Effector memory CD4-positive, alpha-beta T cell (primary cell): ENCODE results near the gene GRID2.
"Not testable (repeated sequence)": the region's sequence is repeated elsewhere in the genome, so short reads cannot be mapped to it uniquely, and the experiment has no call there.

Experiments
- DNase-seq, 3 donors: peaks; one replicate each; pipeline ENCODE4 v3.0.0-alpha.2; 2020
- H3K27ac ChIP-seq: 2 replicates; pipeline ENCODE4 v1.7.0; 2013; ENCODE audit warnings: mild to moderate bottlenecking, low read length, moderate library complexity; ENCODE audit not compliant: insufficient read depth, poor library complexity, severe bottlenecking
- H3K27me3 ChIP-seq: replicated peaks from 2 replicates; pipeline ENCODE4 v1.7.0; 2013; ENCODE audit warnings: mild to moderate bottlenecking, low read length; ENCODE audit not compliant: insufficient read depth, control insufficient read depth, poor library complexity, severe bottlenecking
- H3K36me3 ChIP-seq: 2 replicates; pipeline ENCODE4 v1.7.0; 2013; ENCODE audit warnings: mild to moderate bottlenecking, low read length, moderate library complexity; ENCODE audit not compliant: control insufficient read depth, insufficient read depth
- H3K4me1 ChIP-seq: 2 replicates; pipeline ENCODE4 v1.7.0; 2013; ENCODE audit warnings: low read length, mild to moderate bottlenecking; ENCODE audit not compliant: control insufficient read depth, insufficient read depth, poor library complexity, severe bottlenecking
- H3K4me3 ChIP-seq: 2 replicates; pipeline ENCODE4 v1.7.0; 2013; ENCODE audit warnings: low read length, low read depth, mild to moderate bottlenecking; ENCODE audit not compliant: insufficient read depth, poor library complexity, severe bottlenecking
- H3K9me3 ChIP-seq: 2 replicates; pipeline ENCODE4 v1.7.0; 2013; ENCODE audit warnings: mild to moderate bottlenecking, low read length, moderate library complexity; ENCODE audit not compliant: control insufficient read depth

The GRID2 gene

DNA sequence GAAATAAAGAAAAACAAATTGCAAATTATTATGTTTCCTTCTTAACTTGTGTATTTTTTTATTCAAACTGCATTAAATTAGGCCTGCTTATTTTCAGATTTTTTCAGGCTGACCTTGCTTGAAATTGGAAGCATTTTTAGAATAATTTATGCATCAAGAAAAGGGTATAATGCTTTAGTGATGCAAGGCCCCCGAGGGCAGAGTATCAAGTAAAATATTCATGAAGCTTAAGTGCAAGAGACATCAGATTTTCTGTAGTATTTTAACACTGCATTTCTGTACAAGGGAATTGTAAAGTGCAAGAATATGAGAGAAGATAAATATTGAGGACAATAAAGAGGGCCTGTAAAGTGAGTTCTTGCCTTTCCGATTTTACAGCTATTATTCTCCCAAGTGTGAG lies 1039.0 kb downstream of the GRID2 start:
- Histone ChIP-seq H3K4me3 (no peak overlapping the region), H3K27me3 (no peaks in the 10 kb centered on the region), H3K27ac (no peak overlapping the region), H3K36me3 (no peaks in the 10 kb centered on the region), H3K9me3 (no peaks in the 10 kb centered on the region), H3K4me1 (no peaks in the 10 kb centered on the region)
- DNase-seq: no peak

DNA sequence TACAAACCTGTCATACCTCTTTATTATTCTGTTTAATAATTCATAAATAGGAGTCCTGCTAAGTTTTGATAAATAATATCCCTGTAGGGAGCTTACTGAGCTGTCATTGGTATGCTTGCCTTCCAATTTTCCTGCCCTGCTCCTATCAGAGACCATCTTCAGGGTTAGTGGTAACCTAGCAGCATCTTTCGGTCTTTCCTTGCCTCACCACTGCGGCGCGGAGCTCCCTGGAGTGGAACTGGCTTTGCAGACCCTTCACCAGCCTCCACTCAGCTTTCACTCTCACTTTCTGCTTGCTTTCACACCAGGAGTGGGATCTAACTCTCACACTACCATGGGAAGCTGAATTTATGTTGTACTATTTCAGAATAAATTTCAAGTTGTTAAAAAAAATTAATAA lies 1043.1 kb downstream of the GRID2 start:
- Histone ChIP-seq H3K27ac (no peak overlapping the region), H3K4me1 (no peaks in the 10 kb centered on the region), H3K27me3 (no peaks in the 10 kb centered on the region), H3K4me3 (no peak overlapping the region), H3K36me3 (no peaks in the 10 kb centered on the region), H3K9me3 (no peaks in the 10 kb centered on the region)
- no peak for DNase-seq

- H3K36me3 ChIP-seq: no peaks in the 10 kb centered on the region
- H3K4me1 ChIP-seq: no peaks in the 10 kb centered on the region
- no peaks in the 10 kb centered on the region for H3K27me3 ChIP-seq
- no peak for DNase-seq
- no peak overlapping the region for H3K4me3 ChIP-seq
- no peaks in the 10 kb centered on the region for H3K9me3 ChIP-seq
- no peak overlapping the region for H3K27ac ChIP-seq
Measured at GRCh38 chr4:93348896-93349295, 1045.1 kb downstream of the GRID2 start.

DNA sequence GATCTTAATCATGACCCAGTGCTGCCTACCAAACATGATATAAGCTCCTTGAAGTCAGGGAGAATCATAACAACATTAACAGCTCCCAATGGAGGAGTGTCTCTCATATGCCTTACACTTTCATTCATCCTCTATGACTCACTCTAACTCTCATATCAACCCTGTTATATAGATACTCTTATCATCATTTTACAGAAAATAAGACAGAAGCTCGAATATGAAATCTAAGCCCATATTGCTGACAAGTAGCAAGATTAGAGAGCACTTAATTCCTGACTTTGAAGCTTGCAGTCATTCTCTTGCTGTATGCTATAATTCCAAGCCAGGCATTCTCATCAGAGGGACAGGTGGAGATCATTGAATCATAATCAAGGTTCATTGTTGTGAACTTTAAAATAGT lies 1048.1 kb downstream of the GRID2 start:
- H3K36me3 ChIP-seq: no peaks in the 10 kb centered on the region
- H3K4me3 ChIP-seq: no peak overlapping the region
- H3K4me1 ChIP-seq: no peaks in the 10 kb centered on the region
- H3K9me3 ChIP-seq: no peaks in the 10 kb centered on the region
- H3K27ac ChIP-seq: no peak overlapping the region
- DNase-seq: no peak
- no peaks in the 10 kb centered on the region for H3K27me3 ChIP-seq

DNA sequence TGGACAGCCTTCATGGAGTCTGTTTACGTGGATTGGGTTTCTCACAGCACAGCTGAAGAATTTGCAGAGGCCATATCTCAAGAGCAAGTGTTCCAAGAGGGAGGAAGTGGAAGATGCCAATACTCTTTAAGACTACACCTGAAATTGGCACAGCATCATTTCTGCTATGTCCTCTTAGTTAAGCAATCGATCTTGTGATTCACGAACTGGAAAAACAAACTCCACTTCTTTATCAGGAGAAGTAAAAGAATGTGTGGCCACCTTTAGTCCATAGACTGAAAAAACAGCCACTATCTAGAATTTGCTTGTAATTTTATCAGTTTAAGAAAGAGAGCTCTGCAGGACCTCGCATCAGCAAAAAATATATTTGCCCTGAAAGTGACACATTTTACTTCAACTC lies 1051.6 kb downstream of the GRID2 start:
- H3K36me3 ChIP-seq: no peaks in the 10 kb centered on the region
- H3K9me3 ChIP-seq: no peaks in the 10 kb centered on the region
- H3K27me3 ChIP-seq: no peaks in the 10 kb centered on the region
- no peak overlapping the region for H3K27ac ChIP-seq
- DNase-seq: no peak
- no peaks in the 10 kb centered on the region for H3K4me1 ChIP-seq
- H3K4me3 ChIP-seq: no peak overlapping the region

DNA sequence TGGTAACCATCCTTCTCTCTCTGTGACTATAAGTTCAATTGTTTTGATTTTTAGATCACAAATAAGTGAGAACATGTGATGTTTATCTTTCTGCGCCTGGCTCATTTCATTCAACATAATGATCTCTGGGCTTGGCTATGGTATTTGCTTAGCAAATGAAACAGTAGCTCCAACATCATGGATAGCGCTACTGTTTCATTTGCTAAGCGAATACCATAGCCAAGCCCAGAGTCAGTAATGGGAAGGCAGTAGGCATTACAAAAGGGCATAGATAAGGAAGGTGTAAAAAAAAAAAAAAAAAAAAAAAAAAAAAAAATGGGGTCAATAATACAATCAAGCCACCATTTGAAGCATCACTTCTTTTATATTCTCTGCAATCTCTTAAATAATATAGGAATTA lies 1055.8 kb downstream of the GRID2 start:
- Histone ChIP-seq H3K9me3 (no peaks in the 10 kb centered on the region), H3K27ac (no peak overlapping the region), H3K27me3 (no peaks in the 10 kb centered on the region), H3K4me1 (no peaks in the 10 kb centered on the region), H3K36me3 (no peaks in the 10 kb centered on the region), H3K4me3 (no peak overlapping the region)
- DNase-seq: no peak

- not testable (repeated sequence) for H3K27me3 ChIP-seq, H3K27ac ChIP-seq, H3K4me1 ChIP-seq, H3K9me3 ChIP-seq, H3K36me3 ChIP-seq, DNase-seq, H3K4me3 ChIP-seq
Measured at GRCh38 chr4:93366169-93366755, 1062.5 kb downstream of the GRID2 start.

DNA sequence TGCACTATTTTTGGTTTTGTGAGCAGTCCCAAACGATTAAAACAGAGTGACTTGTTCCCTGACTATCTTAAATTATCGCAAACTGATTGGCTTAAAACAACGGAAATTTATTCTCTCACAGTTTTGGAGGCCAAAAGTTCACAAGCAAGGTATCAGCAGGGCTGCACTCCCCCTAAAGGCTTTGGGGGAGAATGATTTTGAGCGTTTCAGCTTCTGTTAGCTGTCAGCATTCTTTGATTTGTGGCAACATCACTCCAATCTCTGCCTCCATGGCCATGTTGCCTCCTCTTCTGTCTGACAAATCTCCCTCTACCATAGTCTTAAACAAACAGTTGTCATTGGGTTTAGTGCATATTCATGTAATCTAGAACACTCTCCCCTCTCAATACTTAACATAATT lies 1065.2 kb downstream of the GRID2 start:
- Histone ChIP-seq H3K27ac (no peak overlapping the region), H3K36me3 (no peaks in the 10 kb centered on the region), H3K27me3 (no peaks in the 10 kb centered on the region), H3K9me3 (no peaks in the 10 kb centered on the region), H3K4me3 (no peak overlapping the region), H3K4me1 (no peaks in the 10 kb centered on the region)
- DNase-seq: no peak

- Histone ChIP-seq H3K9me3 (no peaks in the 10 kb centered on the region), H3K36me3 (no peaks in the 10 kb centered on the region), H3K27me3 (no peaks in the 10 kb centered on the region), H3K27ac (no peak overlapping the region), H3K4me1 (no peaks in the 10 kb centered on the region), H3K4me3 (no peak overlapping the region)
- DNase-seq: no peak
Measured at GRCh38 chr4:93370256-93370655, 1066.5 kb downstream of the GRID2 start.

DNA sequence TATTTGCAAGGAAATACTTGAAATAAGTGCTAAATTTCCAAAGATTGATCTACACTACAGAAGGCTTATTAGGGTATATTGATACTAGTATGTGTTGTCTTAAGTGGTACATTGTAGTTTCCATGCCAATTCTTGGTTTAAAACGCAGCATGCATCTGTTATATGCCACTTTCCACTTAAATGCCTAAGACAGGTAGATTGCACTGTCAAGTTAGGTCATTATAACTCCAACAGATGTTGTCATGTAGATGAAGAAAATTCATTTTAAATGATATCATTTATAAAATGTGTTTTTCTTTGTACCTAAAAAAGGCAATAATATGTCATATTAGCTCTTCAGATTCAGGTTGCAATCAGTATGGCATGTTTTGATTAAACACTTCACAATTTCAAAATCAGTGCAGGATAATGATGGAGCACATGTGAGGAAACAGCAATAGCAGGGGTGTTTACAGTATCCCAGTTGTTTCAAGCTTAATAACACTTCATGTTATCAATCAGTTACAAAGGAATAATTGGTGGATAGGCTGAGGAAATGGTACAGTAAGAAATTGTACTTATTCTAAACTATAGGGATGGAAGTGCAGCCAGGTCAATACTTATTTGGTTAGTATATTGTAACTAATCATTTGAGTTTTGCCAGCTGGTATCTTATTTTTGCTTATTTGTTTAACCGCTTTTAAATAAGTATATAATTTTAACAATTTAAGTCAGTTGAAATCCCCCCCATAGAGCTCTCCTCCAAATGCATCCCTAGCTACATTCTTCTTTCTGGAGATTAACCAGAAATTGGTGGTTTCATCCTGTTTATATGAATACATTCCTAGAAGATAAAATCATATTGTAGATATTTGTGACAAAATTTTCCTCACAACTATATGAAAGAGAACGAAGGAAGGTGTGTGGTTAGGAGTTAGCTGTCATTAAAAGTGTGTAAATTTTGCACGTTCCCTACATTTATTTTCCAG lies 1070.4 kb downstream of the GRID2 start:
- Histone ChIP-seq H3K4me3 (no peak overlapping the region), H3K27me3 (no peaks in the 10 kb centered on the region), H3K36me3 (no peaks in the 10 kb centered on the region), H3K4me1 (no peaks in the 10 kb centered on the region), H3K27ac (no peak overlapping the region), H3K9me3 (no peaks in the 10 kb centered on the region)
- DNase-seq: no peak
